HG02981 (cell line): ENCODE results near the gene RPRD1B.

ENCODE experiments used
- ATAC-seq: cut with Tn5 transposase; IDR thresholded peaks from one replicate; pipeline ENCODE4 v1.9.1; 2021; ENCODE audit warnings: mild to moderate bottlenecking, moderate library complexity; ENCODE audit not compliant: unreplicated experiment

The RPRD1B gene

GRCh38 chr20:38116409-38117165 lies 83.0 kb downstream of the RPRD1B start:
- ATAC-seq = no peak

- ATAC-seq = no peak
These were observed 83.7 kb downstream of the RPRD1B start for GRCh38 chr20:38117205-38117604.

GRCh38 chr20:38117635-38118034 lies 84.1 kb downstream of the RPRD1B start:
- ATAC-seq = no peak

GRCh38 chr20:38119446-38119845 lies 85.9 kb downstream of the RPRD1B start:
- ATAC-seq = no peak

- no peak for ATAC-seq
These were observed 87.1 kb downstream of the RPRD1B start for GRCh38 chr20:38120625-38120988.

- ATAC-seq = no peak
These were observed 88.2 kb downstream of the RPRD1B start for GRCh38 chr20:38121741-38122140.

- ATAC-seq = no peak
These were observed 89.6 kb downstream of the RPRD1B start for GRCh38 chr20:38123021-38123587.

GRCh38 chr20:38125157-38126056 lies 91.9 kb downstream of the RPRD1B start:
- ATAC-seq = no peak

- ATAC-seq = no peak
These were observed 92.8 kb downstream of the RPRD1B start for GRCh38 chr20:38126146-38126921.

- no peak for ATAC-seq
These were observed 93.5 kb downstream of the RPRD1B start for GRCh38 chr20:38126932-38127621.

- ATAC-seq = no peak
These were observed 94.5 kb downstream of the RPRD1B start for GRCh38 chr20:38127920-38128528.

- ATAC-seq = no peak
These were observed 95.1 kb downstream of the RPRD1B start for GRCh38 chr20:38128691-38129090.

- no peak for ATAC-seq
These were observed 95.8 kb downstream of the RPRD1B start for GRCh38 chr20:38129248-38129865.

GRCh38 chr20:38129893-38130609 lies 96.5 kb downstream of the RPRD1B start:
- ATAC-seq = no peak

- ATAC-seq = no peak
These were observed 97.4 kb downstream of the RPRD1B start for GRCh38 chr20:38130687-38131587.

GRCh38 chr20:38131588-38132121 lies 98.1 kb downstream of the RPRD1B start:
- ATAC-seq = no peak

GRCh38 chr20:38132156-38132909 lies 98.8 kb downstream of the RPRD1B start:
- ATAC-seq = no peak
